DOHH2 (cell line): ENCODE data around the gene CABLES1.

ENCODE experiments used
- H3F3A ChIP-seq: fragments of 200-600 bp; sonication (generic), shearing (Covaris generic); 2 replicates; pipeline ENCODE4 v1.6.0; 2016; ENCODE audit warnings: antibody characterized with exemption, mild to moderate bottlenecking; ENCODE audit not compliant: control insufficient read depth, insufficient read depth
- H3K27ac ChIP-seq: fragments of 200-600 bp; sonication (generic); 2 replicates; pipeline ENCODE4 v1.5.1; 2014; ENCODE audit warnings: low read depth, mild to moderate bottlenecking, low read length, moderate library complexity
- H3K27me3 ChIP-seq: fragments of 200-600 bp; sonication (generic); 2 replicates; pipeline ENCODE4 v1.6.1; 2014; ENCODE audit warnings: mild to moderate bottlenecking, low read length, mixed read lengths; ENCODE audit not compliant: control insufficient read depth
- H3K36me3 ChIP-seq: fragments of 200-600 bp; sonication (generic); 2 replicates; pipeline ENCODE4 v1.6.1; 2014; ENCODE audit warnings: mild to moderate bottlenecking, low read length, moderate library complexity, mixed read lengths; ENCODE audit not compliant: control insufficient read depth
- H3K4me1 ChIP-seq: fragments of 200-600 bp; sonication (generic); 2 replicates; pipeline ENCODE4 v1.6.1; 2014; ENCODE audit warnings: mild to moderate bottlenecking, low read length, mixed read lengths; ENCODE audit not compliant: control insufficient read depth
- H3K4me2 ChIP-seq: fragments of 200-600 bp; sonication (generic); 2 replicates; pipeline ENCODE4 v1.6.0; 2014; ENCODE audit warnings: mild to moderate bottlenecking, low read length, moderate library complexity
- H3K4me3 ChIP-seq: fragments of 200-600 bp; sonication (generic); 2 replicates; pipeline ENCODE4 v1.5.1; 2014; ENCODE audit warnings: mild to moderate bottlenecking, low read length, mixed read lengths
- H3K79me2 ChIP-seq: fragments of 200-600 bp; sonication (generic); 2 replicates; pipeline ENCODE4 v1.6.1; 2014; ENCODE audit warnings: mild to moderate bottlenecking, low read length, mixed read lengths; ENCODE audit not compliant: control insufficient read depth
- H3K9me2 ChIP-seq: fragments of 200-600 bp; sonication (generic); replicated peaks from 2 replicates; pipeline ENCODE4 v1.6.1; 2014; ENCODE audit warnings: mild to moderate bottlenecking, low read length, mixed read lengths; ENCODE audit not compliant: control insufficient read depth
- H3K9me3 ChIP-seq: fragments of 200-600 bp; sonication (generic); 2 replicates; pipeline ENCODE4 v1.6.1; 2014; ENCODE audit warnings: antibody characterized with exemption, low read length, mixed read lengths; ENCODE audit not compliant: control insufficient read depth, insufficient read depth
- H4K20me1 ChIP-seq: fragments of 200-600 bp; sonication (generic); 2 replicates; pipeline ENCODE4 v1.6.0; 2014; ENCODE audit warnings: low read depth, mild to moderate bottlenecking, antibody characterized with exemption, low read length, moderate library complexity; ENCODE audit not compliant: control insufficient read depth, insufficient read depth
- CTCF ChIP-seq: fragments of 200-600 bp; sonication (generic); IDR thresholded peaks from one replicate; pipeline ENCODE4 v1.5.1; 2014; ENCODE audit warnings: antibody characterized with exemption, mild to moderate bottlenecking, low read depth, low read length; ENCODE audit not compliant: poor library complexity, severe bottlenecking
- EZH2phosphoT487 ChIP-seq: fragments of 200-600 bp; sonication (generic); IDR thresholded peaks from 2 replicates; pipeline ENCODE4 v1.6.1; 2017; ENCODE audit warnings: borderline replicate concordance, mild to moderate bottlenecking, antibody characterized with exemption, low read length, moderate library complexity, mixed read lengths

CABLES1 gene

GRCh38 chr18:23213200-23213599 is 77.9 kb downstream of the CABLES1 start:
- H3K36me3 ChIP-seq = no peaks in the 10 kb centered on the region
- H3K4me1 ChIP-seq = no peaks in the 10 kb centered on the region
- no peaks in the 10 kb centered on the region for H3K9me2 ChIP-seq
- no peak overlapping the region for H3K4me2 ChIP-seq
- no peaks in the 10 kb centered on the region for H3K27me3 ChIP-seq
- H3F3A ChIP-seq = no peaks in the 10 kb centered on the region
- no peak overlapping the region for H3K4me3 ChIP-seq
- H3K79me2 ChIP-seq = no peaks in the 10 kb centered on the region
- H4K20me1 ChIP-seq = no peaks in the 10 kb centered on the region
- no peaks in the 10 kb centered on the region for H3K9me3 ChIP-seq
- no peak for TF ChIP-seq EZH2phosphoT487
- no peak for TF ChIP-seq CTCF
- H3K27ac ChIP-seq = no peak overlapping the region

GRCh38 chr18:23217781-23218180 is 82.5 kb downstream of the CABLES1 start:
- H3K27ac ChIP-seq = no peak overlapping the region
- no peak overlapping the region for H3K4me2 ChIP-seq
- H3K4me1 ChIP-seq = peaks cover 14% of the 10 kb centered on the region
- H3K27me3 ChIP-seq = no peaks in the 10 kb centered on the region
- H3K79me2 ChIP-seq = no peaks in the 10 kb centered on the region
- no peak overlapping the region for H3K4me3 ChIP-seq
- no peaks in the 10 kb centered on the region for H3F3A ChIP-seq
- H3K9me2 ChIP-seq = no peaks in the 10 kb centered on the region
- H3K36me3 ChIP-seq = no peaks in the 10 kb centered on the region
- TF ChIP-seq EZH2phosphoT487 (no peak), CTCF (no peak)
- H4K20me1 ChIP-seq = no peaks in the 10 kb centered on the region
- H3K9me3 ChIP-seq = no peaks in the 10 kb centered on the region

GRCh38 chr18:23220355-23220754 is 85.1 kb downstream of the CABLES1 start:
- Histone ChIP-seq H3K4me2 (no peak overlapping the region), H3K4me1 (peaks cover 36% of the 10 kb centered on the region)
- TF ChIP-seq EZH2phosphoT487 (no peak), CTCF (no peak)

More at GRCh38 chr18:23220355-23220754, 85.1 kb downstream of the CABLES1 start:
- H3K27me3 ChIP-seq = no peaks in the 10 kb centered on the region
- H3K9me3 ChIP-seq = no peaks in the 10 kb centered on the region
- no peaks in the 10 kb centered on the region for H3F3A ChIP-seq
- H3K4me3 ChIP-seq = no peak overlapping the region
- no peaks in the 10 kb centered on the region for H4K20me1 ChIP-seq
- no peaks in the 10 kb centered on the region for H3K36me3 ChIP-seq
- H3K9me2 ChIP-seq = no peaks in the 10 kb centered on the region
- H3K27ac ChIP-seq = no peak overlapping the region
- no peaks in the 10 kb centered on the region for H3K79me2 ChIP-seq
